ENCODE measurements around the gene GLIS1.

The GLIS1 gene

GRCh38 chr1:53573522-53573921, 165.4 kb downstream of the GLIS1 start:
- TF ChIP-seq GATA3 (IDR thresholded peaks at IDR 0.05; ENCODE audit: low read depth, low read length): no peak
- TF ChIP-seq GATA2 (IDR thresholded peaks at IDR 0.05; ENCODE audit: low read depth, low read length): no peak

- TF ChIP-seq GATA3 (IDR thresholded peaks at IDR 0.05; ENCODE audit: low read depth, low read length): no peak
- TF ChIP-seq GATA2 (IDR thresholded peaks at IDR 0.05; ENCODE audit: low read depth, low read length): no peak
Measured at GRCh38 chr1:53572815-53573173, 166.2 kb downstream of the GLIS1 start.

DNA sequence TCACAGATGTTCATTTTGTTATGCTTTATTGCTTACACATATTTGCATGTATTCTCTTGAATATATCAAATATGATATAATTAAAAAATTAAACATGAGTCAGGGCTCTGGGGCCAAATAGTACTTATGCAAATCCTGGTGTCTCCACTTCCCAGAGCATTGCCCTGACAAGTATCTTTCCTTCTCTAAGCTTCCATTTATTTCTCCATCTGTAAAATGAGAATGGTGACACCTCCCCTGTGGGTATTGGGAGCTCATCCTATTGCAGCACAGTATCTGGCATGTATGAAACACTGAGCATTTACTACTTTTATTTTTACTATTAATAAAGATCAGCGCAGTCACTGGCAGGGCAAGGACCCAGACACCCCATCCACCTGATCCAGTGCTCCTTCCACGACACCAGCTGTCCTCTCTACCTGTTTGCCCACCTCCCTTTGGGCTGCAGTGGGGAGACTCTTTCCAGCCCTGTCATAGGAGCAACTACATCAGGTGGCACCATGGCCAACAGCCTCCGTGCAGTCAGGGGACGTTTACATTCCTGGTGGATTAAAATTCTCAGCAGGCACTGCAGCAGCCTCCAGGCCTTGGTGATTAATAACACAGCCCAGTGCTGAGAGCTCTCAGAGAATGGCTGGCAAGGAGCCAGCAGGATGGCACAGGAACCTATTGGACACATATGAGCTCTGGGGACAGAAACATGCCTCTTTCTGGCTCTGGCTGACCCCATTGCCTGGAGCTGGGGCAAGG, 166.7 kb downstream of the GLIS1 start:
- TF ChIP-seq GATA3 (IDR thresholded peaks at IDR 0.05; ENCODE audit: low read depth, low read length) (no peak), GATA2 (IDR thresholded peaks at IDR 0.05; ENCODE audit: low read depth, low read length) (no peak)

- TF ChIP-seq GATA2 (IDR thresholded peaks at IDR 0.05; ENCODE audit: low read depth, low read length) (no peak), GATA3 (IDR thresholded peaks at IDR 0.05; ENCODE audit: low read depth, low read length) (no peak)
Measured at GRCh38 chr1:53568540-53568939, 170.4 kb downstream of the GLIS1 start.

- no peak for TF ChIP-seq GATA3 (IDR thresholded peaks at IDR 0.05; ENCODE audit: low read depth, low read length)
Measured at GRCh38 chr1:53567851-53568250, 171.1 kb downstream of the GLIS1 start.

DNA sequence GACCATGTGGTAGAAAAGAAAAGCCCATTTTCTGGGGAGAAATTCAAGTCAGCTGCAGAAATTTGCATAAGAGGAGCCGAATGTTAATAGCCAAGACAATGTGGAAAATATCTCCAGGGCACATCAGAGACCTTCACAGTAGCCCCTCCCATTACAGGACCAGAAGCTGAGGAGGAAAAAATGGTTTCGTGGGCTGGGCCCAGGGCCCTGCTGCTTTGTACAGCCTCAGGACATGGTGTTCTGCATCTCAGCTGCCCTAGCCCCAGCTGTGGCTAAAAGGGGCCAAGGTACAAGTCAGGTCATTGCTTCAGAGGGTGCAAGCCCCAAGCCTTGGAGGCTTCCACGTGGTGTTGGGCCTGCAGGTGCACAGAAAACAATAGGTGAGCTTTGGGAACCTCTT, 171.5 kb downstream of the GLIS1 start:
- TF ChIP-seq GATA3 (IDR thresholded peaks at IDR 0.05; ENCODE audit: low read depth, low read length): no peak
- no peak for TF ChIP-seq GATA2 (IDR thresholded peaks at IDR 0.05; ENCODE audit: low read depth, low read length)

- TF ChIP-seq GATA3 (IDR thresholded peaks at IDR 0.05; ENCODE audit: low read depth, low read length) (no peak), GATA2 (IDR thresholded peaks at IDR 0.05; ENCODE audit: low read depth, low read length) (no peak)
Measured at GRCh38 chr1:53563611-53564010, 175.4 kb downstream of the GLIS1 start.

- TF ChIP-seq GATA3 (IDR thresholded peaks at IDR 0.05; ENCODE audit: low read depth, low read length) (no peak), GATA2 (IDR thresholded peaks at IDR 0.05; ENCODE audit: low read depth, low read length) (no peak)
Measured at GRCh38 chr1:53562981-53563379, 176.0 kb downstream of the GLIS1 start.

DNA sequence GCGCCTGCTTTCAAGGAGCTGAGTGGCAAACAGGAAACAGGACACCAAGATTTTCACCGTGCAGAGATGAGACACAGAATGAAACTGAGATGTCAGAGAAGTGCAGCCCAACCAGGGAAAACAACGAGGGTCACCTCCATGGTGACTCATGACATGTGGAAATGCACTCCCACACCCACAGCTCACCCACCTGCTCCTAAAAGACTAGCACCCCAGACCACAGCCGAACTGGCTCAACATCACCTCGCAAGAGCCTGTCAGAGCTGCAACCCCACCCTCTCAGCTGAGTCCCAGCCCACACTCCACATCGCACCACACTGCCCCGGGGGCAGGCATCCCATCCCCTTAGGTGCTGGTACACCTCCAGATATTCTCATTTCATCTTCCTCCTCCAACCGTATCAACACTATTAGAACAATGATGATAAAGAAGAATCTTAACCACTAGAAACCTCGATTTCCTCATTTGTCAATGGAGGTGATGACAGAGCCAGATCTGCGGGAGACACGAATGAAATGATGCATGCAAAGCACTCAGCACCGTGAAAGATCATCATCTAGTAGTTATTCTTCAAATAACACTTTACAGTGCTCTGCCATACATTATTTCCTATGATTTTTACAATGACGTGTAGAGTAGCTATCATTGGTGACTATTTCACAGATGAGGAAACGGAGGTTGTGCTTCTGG, 176.5 kb downstream of the GLIS1 start:
- TF ChIP-seq GATA3 (IDR thresholded peaks at IDR 0.05; ENCODE audit: low read depth, low read length) (no peak), GATA2 (IDR thresholded peaks at IDR 0.05; ENCODE audit: low read depth, low read length) (no peak)

DNA sequence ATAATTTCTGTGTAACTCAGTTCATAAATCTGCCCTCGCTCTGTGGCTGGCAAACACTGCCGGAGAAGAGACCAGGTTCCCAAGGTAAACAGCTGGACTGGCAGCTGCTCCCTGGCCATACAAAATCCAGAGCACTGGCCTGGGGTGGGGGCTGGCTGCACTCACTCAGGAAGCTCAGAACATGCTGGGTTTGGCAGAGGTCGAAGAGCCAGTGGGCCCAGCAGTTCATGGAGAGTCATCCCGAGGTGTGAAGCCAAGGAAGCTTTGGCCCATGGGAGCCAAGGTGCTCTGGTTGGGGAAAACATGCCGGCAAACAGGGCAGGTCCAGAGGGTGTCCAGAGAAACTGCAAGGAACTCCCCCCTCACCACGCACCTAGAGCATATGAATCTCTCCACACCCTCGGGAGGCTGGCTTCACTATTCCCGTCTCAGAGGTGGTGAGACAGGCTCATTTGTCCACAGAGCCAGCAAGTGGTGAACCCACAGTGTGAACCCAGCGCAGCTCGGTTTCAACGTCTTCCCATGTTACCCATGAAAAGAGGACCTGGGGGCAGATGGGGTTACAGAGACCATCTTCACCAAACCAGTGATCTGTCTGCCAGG, 177.4 kb downstream of the GLIS1 start:
- no peak for TF ChIP-seq GATA3 (IDR thresholded peaks at IDR 0.05; ENCODE audit: low read depth, low read length)
- TF ChIP-seq GATA2 (IDR thresholded peaks at IDR 0.05; ENCODE audit: low read depth, low read length): no peak

DNA sequence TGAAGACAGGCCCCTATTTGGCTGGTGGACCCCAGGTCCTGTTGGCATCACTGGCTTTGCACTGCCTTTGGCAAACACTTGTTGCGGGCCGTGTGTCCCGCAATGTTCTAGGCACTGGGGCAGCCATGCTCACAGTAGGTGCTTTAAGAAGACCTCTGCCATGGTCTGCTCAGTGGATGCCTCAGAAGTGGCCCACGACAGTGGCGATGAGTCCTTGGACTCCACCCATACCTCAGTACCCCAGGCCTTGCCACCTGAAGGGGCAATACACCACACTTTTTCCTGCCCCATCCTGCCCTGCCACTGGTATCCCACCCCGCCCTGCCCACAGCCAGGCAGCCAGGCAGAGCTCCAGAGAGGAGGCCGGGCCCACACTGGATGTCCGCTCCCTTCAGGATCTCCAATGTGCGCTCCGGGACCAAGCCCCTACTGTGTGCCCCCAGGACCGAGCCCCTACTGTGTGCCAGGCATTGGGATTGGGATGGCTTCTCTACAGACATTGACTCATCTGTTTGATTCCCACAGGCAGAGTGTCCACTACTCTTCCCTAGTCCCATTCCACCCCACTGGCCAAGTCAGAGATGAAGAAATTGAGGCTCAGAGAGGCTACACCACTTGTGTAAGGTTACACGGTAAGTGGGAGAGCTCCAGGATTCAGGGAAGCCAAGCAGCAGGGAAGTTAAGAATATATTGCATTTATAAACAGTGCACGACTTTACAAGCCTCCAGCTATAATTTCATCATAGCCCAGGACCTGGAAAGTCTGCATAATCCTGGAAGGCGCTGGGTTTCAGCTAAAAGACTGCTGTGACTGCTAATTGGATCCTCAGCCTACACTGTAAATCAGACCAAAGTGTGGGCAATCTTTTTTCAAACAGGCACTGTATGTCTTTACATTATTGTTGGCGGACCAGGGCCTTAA, 178.1 kb downstream of the GLIS1 start:
- TF ChIP-seq GATA3 (IDR thresholded peaks at IDR 0.05; ENCODE audit: low read depth, low read length) (no peak), GATA2 (IDR thresholded peaks at IDR 0.05; ENCODE audit: low read depth, low read length) (no peak)

- TF ChIP-seq GATA3 (IDR thresholded peaks at IDR 0.05; ENCODE audit: low read depth, low read length) (no peak), GATA2 (IDR thresholded peaks at IDR 0.05; ENCODE audit: low read depth, low read length) (no peak)
Measured at GRCh38 chr1:53559854-53560580, 178.9 kb downstream of the GLIS1 start.

- TF ChIP-seq GATA2 (IDR thresholded peaks at IDR 0.05; ENCODE audit: low read depth, low read length) (no peak), GATA3 (IDR thresholded peaks at IDR 0.05; ENCODE audit: low read depth, low read length) (no peak)
Measured at GRCh38 chr1:53559391-53559815, 179.6 kb downstream of the GLIS1 start.

Data from SH-SY5Y (cell line).